NCI-H2196 treated with DMSO at 0.1 percent for 48 hours (cell line): ENCODE results near the gene ZNF17.
"Not testable (repeated sequence)": the region's sequence is repeated elsewhere in the genome, so short reads cannot be mapped to it uniquely, and the experiment has no call there.

ENCODE experiments used
- DNase-seq: peaks from one replicate; lab custom pipeline; 2025; ENCODE audit not compliant: unreplicated experiment; lab: John Stamatoyannopoulos, UW

Gene ZNF17

GRCh38 chr19:57410877-57411671, at the start of gene ZNF17:
Gene ZNF17, plus strand, starts transcription at chr19:57411161. Its CDS starts 2,455 bp downstream, at chr19:57413616.
- DNase-seq = peak; percentile 83

- DNase-seq = no peak
These were observed 48.5 kb upstream of the ZNF17 start for GRCh38 chr19:57362419-57362818.

GRCh38 chr19:57362997-57363687, 47.8 kb upstream of the ZNF17 start, which contains the start of the genes TRAPPC2B and ZNF547:
Gene TRAPPC2B, plus strand, starts transcription at chr19:57363551. Its CDS starts 1,283 bp downstream, at chr19:57364834.
Gene ZNF547, plus strand, starts transcription at chr19:57363551. Its CDS starts 5,005 bp downstream, at chr19:57368556.
- peak; percentile 97 for DNase-seq

GRCh38 chr19:57363688-57364181, 47.2 kb upstream of the ZNF17 start:
- no peak for DNase-seq

GRCh38 chr19:57366776-57367175, 44.2 kb upstream of the ZNF17 start:
- no peak for DNase-seq

GRCh38 chr19:57374179-57374578, 36.8 kb upstream of the ZNF17 start:
- DNase-seq = no peak

- DNase-seq = not testable (repeated sequence)
These were observed 36.3 kb upstream of the ZNF17 start for GRCh38 chr19:57374647-57375046.

GRCh38 chr19:57376151-57376550, 34.8 kb upstream of the ZNF17 start:
- no peak for DNase-seq

GRCh38 chr19:57377498-57378146, 33.3 kb upstream of the ZNF17 start:
- no peak for DNase-seq

GRCh38 chr19:57380923-57381322, 30.0 kb upstream of the ZNF17 start:
- no peak for DNase-seq

- DNase-seq = no peak
These were observed 28.0 kb upstream of the ZNF17 start for GRCh38 chr19:57382806-57383488.

GRCh38 chr19:57389194-57389729, 21.7 kb upstream of the ZNF17 start:
- DNase-seq = no peak

- peak; percentile 94 for DNase-seq
These were observed 21.0 kb upstream of the ZNF17 start, which contains the start of gene ZNF548 for GRCh38 chr19:57389730-57390598. Gene ZNF548, plus strand, starts transcription at chr19:57389854. Its CDS starts 246 bp downstream, at chr19:57390100.

- no peak for DNase-seq
These were observed 15.3 kb upstream of the ZNF17 start for GRCh38 chr19:57395710-57396109.

- DNase-seq = no peak
These were observed 12.1 kb upstream of the ZNF17 start for GRCh38 chr19:57398868-57399267.

- DNase-seq = no peak
These were observed 7.0 kb upstream of the ZNF17 start for GRCh38 chr19:57403737-57404563.

GRCh38 chr19:57406516-57407123, 4.3 kb upstream of the ZNF17 start:
- no peak for DNase-seq

- no peak for DNase-seq
These were observed 8.5 kb downstream of the ZNF17 start for GRCh38 chr19:57419439-57419838.
